Measurements from ENCODE around the gene TCF4.

The TCF4 gene

GRCh38 chr18:55338978-55339650, 248.9 kb downstream of the TCF4 start:
- DNase-seq, result peak; percentile 41

DNA sequence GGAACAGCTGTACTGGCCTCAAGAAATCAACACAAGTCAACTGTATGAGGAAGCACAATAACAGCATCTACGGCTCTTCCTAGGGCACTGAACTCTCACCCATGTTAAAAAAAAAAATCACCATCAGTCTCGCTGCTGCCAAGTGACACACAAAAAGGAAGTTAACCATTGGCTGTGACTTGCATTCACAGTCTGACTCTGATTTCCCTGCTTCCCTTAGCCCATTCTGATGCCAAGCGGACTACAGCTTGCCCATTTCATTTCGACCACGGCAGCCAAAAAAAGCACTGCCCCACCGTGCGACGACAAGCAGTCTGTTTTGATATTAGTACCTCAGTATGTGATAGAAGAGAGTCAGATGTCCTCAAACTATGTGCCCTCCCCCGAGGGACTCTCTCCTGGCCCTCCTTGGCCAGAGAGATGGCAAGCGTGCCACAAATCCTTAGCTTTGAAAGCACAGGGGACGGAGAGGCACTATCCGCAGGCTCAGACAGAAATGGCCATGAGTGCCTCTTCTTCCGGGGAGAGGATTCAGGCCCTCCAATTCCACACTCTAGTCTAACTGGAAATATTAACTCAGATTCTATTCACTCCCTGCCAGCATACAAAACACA, 250.0 kb downstream of the TCF4 start:
- no peak for DNase-seq

DNA sequence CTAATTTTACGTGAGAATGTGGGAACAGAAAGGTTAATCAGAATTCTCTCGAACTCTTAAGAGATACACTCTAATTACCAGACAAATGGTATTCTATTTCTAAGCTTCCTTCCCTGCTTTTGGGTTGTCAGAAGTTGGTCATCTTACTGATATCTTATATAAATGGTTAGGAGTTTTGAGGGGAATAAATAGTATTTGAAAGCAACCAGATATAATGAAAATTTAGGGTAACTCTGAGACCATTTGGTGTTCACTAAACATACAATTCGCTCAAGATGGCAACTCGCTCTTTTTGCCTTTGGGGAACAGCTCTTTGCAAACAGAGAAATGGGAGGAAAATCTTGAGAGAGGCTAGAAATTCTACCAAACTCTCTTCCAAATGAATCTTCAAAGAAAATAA, 250.9 kb downstream of the TCF4 start:
- no peak for DNase-seq

- DNase-seq, result no peak
Observed at GRCh38 chr18:55336438-55337100, 251.4 kb downstream of the TCF4 start.

DNA sequence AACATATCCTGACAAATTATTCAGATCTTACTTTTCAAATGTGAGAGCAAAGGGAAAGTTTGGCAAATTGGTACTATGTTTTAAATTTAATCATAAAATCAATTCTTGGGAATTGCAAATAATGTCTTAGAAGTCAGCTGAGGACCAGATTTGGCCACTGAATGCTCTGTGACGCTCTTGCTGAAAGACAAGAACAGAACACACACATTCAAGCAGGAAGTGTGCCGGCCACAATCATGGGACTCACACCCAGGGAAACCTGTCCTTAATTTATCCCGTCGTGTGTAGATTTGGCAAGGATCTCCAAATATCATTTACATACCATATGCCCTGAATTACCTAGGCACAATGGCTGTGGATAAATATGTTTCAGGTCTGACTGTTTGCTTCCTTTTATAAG, 253.1 kb downstream of the TCF4 start:
- DNase-seq, result peak; percentile 52

DNA sequence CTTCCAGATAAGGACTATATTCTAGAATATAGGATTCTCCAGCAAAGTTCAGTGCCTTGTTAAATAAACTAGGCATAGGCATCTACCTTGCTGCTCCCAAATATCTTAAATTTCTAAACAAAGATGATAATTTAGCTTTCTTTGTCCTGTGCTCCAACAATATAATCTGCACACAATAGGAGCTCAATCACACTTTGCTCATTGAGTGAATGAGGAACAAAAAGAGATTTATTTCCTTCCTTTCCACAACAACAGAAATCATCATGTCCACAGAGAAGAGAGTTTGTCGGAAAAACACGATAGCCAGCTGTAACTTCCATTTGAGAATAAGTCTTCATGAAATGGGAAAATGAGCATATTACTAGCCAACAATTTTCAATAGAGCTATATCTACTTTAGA, 256.7 kb downstream of the TCF4 start:
- no peak for DNase-seq

DNA sequence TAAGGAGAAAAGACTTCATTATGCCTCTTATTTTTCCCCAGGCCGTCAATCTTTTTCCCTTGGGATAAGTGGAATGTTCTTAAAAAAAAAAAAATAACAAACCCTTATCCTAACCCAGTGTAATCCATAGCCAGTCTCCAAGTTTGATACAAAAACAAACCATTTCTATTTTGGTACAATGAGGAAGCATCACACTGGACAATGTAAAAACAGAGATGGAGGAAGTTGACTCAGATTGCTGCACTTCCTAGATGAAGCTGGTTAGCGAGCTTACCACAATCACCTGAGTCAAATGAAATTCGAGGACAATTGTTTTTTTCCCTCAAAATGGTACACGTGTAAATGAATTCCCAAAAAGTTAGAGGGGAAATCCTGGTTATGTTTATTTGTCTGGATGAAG, 259.7 kb downstream of the TCF4 start:
- no peak for DNase-seq

GRCh38 chr18:55327454-55327853, 260.5 kb downstream of the TCF4 start:
- DNase-seq, result no peak

GRCh38 chr18:55326134-55326533, 261.9 kb downstream of the TCF4 start:
- DNase-seq, result no peak

- no peak for DNase-seq
Observed at GRCh38 chr18:55324166-55324565, 263.8 kb downstream of the TCF4 start.

GRCh38 chr18:55323051-55323994, 264.7 kb downstream of the TCF4 start:
- DNase-seq, result peak; percentile 30

GRCh38 chr18:55322178-55322735, 265.7 kb downstream of the TCF4 start:
- DNase-seq, result peak; percentile 90

- peak; percentile 95 for DNase-seq
Observed at GRCh38 chr18:55321265-55322177, 266.5 kb downstream of the TCF4 start.

DNA sequence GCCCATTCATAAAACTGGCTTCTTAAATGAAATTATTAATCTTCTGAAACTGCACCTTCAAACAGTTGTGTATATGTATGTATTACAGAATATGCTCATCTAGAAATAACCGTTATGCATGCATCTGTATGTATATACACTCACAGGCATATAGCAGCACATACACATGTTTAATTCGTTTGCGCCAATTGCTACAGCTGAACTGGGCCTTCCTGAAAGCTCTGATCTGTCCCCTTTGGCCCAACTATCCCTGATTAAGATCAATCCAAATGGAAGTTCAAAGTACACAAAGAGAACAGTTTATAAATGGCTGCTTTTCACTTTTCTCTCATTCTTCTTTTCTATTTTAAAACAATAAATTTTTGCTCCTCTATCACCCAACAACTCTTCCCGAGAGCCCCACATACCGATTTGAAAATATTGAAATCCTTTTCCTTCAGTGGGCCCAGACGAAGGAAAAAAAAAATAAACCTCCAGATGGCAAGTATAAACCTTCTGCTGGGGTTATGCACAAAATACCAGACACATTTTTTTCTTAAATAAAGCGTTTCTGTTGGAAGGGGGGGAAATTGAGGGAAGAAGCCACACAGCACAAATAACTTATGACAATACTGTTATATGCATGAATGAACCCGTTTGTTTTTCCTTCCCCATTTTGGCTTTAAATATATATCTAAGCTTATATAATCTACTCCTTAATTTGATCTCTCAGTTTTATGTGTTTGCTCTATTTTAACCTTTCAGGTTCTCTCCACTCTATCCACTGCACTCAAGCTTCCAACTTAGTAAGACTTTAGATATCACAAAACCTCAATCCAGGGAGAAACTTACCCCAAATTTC, 267.3 kb downstream of the TCF4 start:
- DNase-seq, result peak; percentile 41

DNA sequence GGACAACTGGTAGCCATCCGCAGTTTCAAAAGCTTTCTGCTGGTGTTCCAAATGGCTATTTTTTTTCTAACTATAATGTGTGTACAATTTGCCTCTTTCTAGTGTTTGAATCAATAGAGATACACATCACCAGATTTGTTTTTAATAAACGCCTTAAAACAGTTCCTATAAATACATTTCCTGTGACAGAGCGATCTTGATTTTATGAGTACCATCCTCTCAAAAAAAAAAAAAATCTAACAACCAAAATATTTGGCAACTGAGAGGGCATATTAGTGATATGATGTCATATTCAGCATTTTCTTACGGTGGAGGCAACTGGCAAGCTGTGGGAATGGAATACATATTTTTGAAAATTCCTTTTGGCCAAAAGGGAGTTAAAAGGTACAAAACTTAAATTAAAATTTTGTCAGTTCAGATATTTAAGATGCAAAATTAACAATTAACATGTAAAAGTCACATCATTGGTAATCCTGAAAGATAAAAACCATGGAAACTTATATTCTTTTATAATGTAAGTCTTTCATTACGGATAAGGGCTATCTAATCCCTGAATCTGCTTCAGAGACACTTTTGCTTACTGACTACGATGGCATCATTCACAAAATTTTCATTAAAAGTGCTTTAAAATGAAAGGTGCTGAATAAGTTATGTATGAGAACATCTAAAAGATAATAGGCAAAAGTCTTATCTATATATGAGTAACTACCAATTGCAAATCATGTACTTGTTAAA, 268.4 kb downstream of the TCF4 start:
- no peak for DNase-seq

- no peak for DNase-seq
Observed at GRCh38 chr18:55318951-55319441, 269.0 kb downstream of the TCF4 start.

DNA sequence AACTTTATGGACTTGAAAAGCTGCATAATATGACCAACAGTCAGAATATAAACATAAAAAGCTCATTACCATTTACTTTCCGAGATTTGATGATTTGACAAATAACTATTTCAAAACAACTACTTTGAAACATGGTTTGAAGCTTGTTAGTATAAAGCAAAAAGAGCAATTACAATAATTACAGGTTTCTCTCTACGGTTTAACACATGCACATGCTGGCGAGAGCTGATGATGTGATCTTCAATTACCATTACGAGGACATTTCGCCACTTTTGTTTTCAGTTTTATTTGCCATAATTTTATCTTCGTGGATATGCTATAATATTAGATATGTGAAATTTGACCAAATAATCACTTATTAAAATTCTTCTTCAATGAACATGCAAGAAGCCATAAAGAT, 270.1 kb downstream of the TCF4 start:
- DNase-seq, result peak; percentile 74

GRCh38 chr18:55317324-55317723, 270.7 kb downstream of the TCF4 start:
- no peak for DNase-seq

DNA sequence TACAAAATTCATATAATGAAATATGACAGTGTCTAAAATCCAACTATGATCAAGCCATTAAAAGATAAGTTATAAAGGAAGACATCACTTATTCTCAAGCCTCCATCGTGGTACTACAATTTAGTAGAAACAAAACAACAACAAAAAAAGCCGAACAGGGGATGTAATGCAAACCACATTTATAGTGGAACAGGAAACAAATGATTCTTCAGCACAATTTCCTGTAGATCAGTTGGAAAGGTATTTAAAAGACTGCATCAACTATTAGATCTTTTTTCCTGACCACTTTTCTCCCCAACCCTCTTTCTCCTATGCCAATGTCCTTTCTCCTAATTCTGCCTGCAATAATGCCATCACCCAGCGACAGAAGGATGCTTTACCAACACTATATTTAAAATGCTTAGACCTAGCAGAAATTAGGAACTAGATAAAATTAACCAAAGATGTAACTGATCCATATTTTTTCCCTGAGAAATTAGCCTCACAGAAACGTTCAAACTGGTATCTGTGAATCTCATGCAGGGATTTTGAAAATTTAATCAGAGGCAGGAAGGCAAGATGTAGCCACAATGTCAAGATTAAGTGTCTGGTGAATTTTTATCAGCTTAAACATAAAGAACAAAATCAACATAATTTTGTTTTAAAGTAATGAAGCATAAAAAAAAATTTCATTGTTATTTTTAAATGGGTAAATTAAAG, 271.4 kb downstream of the TCF4 start:
- no peak for DNase-seq

All from COR-L47 (cell line).